Mesodermal cell (in vitro differentiated cells): ENCODE results near the gene AUTS2.

Experiments
- H3K27ac ChIP-seq: 2 replicates; pipeline ENCODE4 v1.7.0; 2013; ENCODE audit warnings: mild to moderate bottlenecking, low read depth, low read length, moderate library complexity; ENCODE audit not compliant: severe bottlenecking
- H3K36me3 ChIP-seq: 2 replicates; pipeline ENCODE4 v1.7.1; 2013; ENCODE audit warnings: mild to moderate bottlenecking, low read length, moderate library complexity; ENCODE audit not compliant: control insufficient read depth, insufficient read depth
- H3K4me1 ChIP-seq: one replicate; pipeline ENCODE4 v1.7.1; 2013; ENCODE audit warnings: mild to moderate bottlenecking, low read length; ENCODE audit not compliant: insufficient read depth, control insufficient read depth, poor library complexity, severe bottlenecking
- H3K4me3 ChIP-seq: 2 replicates; pipeline ENCODE4 v1.7.0; 2013; ENCODE audit warnings: low read length, control low read depth, mild to moderate bottlenecking; ENCODE audit not compliant: insufficient read depth, poor library complexity, severe bottlenecking; ENCODE audit errors: extremely low read depth
- H3K9me3 ChIP-seq: 2 replicates; pipeline ENCODE4 v1.7.1; 2013; ENCODE audit warnings: mild to moderate bottlenecking, low read length, moderate library complexity; ENCODE audit not compliant: control insufficient read depth
- WGBS, 2 experiments: methylation state at CpG; one replicate each; pipeline ENCODE4 v1.1.5; 2013; ENCODE audit warnings: missing lambda C conversion rate in 2 of 2; ENCODE audit not compliant: insufficient coverage in 2 of 2; 5-methylcytosine and 5-hydroxymethylcytosine counted together

Gene AUTS2

DNA sequence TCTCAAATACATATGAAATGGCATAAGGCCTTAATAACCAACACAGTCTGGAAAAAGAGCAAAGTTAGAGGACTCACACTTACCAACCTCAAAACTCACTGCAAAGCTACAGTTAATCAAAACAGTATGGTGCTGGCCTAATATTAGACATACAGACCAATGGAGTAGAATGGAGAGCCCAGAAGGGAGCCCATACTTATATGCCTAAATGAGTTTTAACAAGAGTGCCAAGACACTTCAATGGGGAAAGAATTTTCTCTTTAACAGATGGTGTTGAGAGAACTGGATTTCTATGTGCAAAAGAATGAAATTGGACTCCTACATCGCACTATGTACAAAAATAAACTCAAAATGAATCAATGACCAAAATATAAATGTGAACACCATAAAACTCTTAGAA is 522.6 kb downstream of the AUTS2 start:
- Histone ChIP-seq H3K36me3 (peaks cover 3% of the 10 kb centered on the region), H3K9me3 (peaks cover 3% of the 10 kb centered on the region), H3K27ac (no peak overlapping the region), H3K4me3 (no peak overlapping the region), H3K4me1 (no peaks in the 10 kb centered on the region)
- no CpG with 5 or more reads among the region's 1 CpG for WGBS, 2 experiments

DNA sequence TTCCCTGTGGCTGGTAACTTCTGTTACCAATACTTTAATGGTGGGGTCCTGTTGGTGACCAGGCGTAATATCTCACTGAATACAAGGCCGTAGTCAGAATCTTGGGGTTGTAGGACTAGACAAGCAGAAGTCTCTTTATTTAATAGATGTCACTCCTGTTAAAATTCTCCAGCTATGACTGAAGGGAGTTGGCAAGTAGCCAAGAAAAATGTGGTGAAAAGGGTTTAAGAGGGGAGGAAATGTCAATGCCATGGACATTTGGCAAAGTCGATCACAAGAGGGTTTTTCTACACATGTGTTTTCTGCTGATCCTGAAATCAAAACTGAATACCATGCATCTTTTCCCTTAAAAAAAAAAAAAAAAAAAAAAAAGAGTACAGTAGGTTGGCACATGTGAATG is 533.5 kb downstream of the AUTS2 start:
- H3K27ac ChIP-seq = no peak overlapping the region
- no CpG with 5 or more reads among the region's 3 CpGs for WGBS, 2 experiments
- H3K4me1 ChIP-seq = no peaks in the 10 kb centered on the region
- H3K9me3 ChIP-seq = no peaks in the 10 kb centered on the region
- H3K4me3 ChIP-seq = no peak overlapping the region
- H3K36me3 ChIP-seq = no peaks in the 10 kb centered on the region

DNA sequence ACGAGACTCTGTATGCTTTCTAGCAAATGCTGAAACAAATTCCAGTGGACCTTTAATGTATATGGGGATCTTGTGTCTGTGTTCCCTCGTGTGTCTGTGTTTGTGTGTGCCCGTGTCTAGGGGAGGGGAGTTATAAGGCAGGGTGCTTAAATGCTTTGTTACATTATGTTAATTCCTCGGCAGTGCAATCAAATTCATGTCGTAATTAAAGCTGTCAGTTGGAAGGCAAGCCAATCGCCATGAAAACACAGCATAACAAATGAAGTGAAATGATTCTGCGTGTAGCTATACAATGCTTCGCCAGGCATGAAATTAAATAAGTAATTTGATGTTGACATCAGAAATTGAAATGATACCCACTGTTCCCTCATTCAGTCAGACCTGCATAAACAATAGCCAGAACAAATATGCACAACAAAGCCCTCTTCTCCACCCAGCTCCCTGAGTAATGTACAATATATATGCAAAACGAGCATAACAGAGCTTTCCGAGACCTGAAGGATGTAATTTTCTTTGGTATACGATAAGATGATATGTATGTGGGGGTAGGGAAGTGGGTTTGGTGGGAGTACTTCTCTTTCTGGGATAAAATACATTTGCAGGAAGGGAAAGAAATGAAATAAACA is 534.1 kb downstream of the AUTS2 start:
- no peak overlapping the region for H3K27ac ChIP-seq
- no peaks in the 10 kb centered on the region for H3K4me1 ChIP-seq

DNA sequence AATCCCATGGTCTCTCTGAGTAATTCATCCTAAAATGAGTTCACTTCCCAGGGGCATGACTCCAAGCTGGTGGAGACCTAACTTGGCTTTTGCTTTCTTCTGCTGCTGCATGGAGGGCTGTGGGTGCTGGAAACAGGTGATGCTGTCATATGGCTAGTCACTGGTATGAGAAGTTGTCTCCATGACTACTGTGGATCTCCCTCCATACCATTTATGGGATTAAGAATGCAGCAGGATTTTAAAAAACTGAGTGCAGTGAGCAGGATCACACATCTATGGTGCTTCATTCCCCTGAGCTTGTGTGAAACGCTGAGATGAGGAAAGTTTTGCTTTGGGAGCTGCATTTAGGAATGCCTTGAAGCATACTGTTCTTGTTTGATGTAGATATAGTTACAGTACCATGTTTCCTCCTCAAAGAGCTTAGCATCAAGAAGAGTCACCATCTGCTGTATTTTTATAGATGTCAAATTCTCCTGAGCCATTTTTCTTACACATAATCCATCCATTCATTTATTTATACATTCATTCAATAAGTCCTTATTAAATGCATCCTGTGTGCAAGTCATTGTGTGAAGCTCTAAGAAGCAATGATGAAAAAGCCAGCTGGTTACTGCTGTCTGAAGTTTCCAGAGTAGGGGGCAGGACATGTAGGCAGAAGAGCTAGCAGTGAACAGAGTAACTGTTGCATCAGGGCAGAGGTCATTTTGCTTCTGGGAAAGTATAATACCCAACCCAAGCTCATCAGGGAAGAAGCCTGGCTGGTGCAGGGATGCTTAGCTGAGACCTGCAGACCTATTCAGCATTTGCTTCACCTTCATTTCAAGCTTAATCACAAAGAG is 534.8 kb downstream of the AUTS2 start:
- WGBS, 2 experiments = 71% methylated on average over 1 of the region's 1 CpG; no CpG with 5 or more reads in 1 of the 2 experiments
- H3K27ac ChIP-seq = no peak overlapping the region
- no peaks in the 10 kb centered on the region for H3K9me3 ChIP-seq
- no peaks in the 10 kb centered on the region for H3K4me1 ChIP-seq
- no peak overlapping the region for H3K4me3 ChIP-seq
- no peaks in the 10 kb centered on the region for H3K36me3 ChIP-seq

More for the DNA sequence above, 534.1 kb downstream of the AUTS2 start:
- no peak overlapping the region for H3K4me3 ChIP-seq
- no peaks in the 10 kb centered on the region for H3K36me3 ChIP-seq
- H3K9me3 ChIP-seq = no peaks in the 10 kb centered on the region
- 84 to 87% methylated on average over 9 to 10 of the region's 11 CpGs for WGBS, 2 experiments

DNA sequence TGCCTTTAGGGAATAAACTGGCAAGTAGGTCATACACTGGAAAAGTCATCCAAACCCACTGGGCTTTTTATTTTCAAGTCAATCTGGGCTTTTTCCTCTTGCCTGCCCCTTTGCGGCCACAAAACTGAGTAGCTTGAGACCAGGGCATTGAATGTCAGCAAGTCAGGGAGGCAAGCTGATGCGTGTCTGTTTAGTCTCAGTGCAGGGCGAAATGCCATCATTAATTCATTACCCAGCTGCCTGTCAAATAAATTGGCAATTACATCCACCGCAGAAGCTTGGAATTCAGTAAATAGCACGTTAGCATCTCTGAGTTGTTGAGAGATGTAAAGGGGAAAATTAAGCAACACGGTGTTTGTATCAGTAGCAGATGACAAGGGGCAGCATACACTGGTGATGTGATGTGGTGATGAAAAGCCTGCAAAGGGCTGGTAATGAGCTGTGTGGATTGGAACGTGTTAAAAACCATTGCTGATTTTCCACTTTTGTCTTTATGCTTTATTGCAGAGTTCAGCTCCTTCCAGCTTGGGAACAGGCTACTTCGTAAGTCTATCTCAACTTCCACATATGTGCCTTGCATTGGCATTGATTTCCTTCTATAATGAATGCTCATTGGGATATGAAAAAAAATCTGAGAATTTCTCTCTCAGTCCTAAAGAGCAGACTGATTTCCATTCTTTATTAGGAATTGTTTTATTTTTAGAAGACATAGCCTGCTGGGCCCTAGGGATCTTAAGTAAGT is 535.9 kb downstream of the AUTS2 start:
- no peaks in the 10 kb centered on the region for H3K36me3 ChIP-seq
- no peak overlapping the region for H3K27ac ChIP-seq
- H3K4me3 ChIP-seq = no peak overlapping the region
- no peaks in the 10 kb centered on the region for H3K9me3 ChIP-seq
- H3K4me1 ChIP-seq = no peaks in the 10 kb centered on the region
- WGBS, 2 experiments = 91 to 93% methylated on average over 5 to 7 of the region's 8 CpGs

DNA sequence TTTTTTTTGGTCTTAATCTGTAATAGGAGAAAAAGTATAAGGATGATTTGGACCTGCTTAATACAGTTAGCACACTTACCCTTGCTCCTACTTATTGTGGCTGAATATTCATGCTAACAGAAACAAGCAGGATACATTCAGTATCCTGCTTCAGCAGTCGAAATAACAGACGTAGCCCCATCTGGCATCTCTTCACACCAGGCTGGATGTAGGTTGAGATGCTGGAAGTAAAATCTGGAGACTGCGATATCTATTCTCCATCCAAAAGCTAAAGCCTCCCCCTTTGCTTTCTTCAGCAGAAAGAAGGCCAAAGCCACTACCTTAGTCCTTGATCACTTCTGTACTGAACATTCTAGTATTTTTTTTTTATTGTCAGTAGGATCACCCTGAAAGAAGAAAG is 537.4 kb downstream of the AUTS2 start:
- Histone ChIP-seq H3K9me3 (no peaks in the 10 kb centered on the region), H3K4me3 (no peak overlapping the region), H3K27ac (no peak overlapping the region), H3K36me3 (no peaks in the 10 kb centered on the region), H3K4me1 (no peaks in the 10 kb centered on the region)
- WGBS, 2 experiments = no CpG with 5 or more reads among the region's 3 CpGs

DNA sequence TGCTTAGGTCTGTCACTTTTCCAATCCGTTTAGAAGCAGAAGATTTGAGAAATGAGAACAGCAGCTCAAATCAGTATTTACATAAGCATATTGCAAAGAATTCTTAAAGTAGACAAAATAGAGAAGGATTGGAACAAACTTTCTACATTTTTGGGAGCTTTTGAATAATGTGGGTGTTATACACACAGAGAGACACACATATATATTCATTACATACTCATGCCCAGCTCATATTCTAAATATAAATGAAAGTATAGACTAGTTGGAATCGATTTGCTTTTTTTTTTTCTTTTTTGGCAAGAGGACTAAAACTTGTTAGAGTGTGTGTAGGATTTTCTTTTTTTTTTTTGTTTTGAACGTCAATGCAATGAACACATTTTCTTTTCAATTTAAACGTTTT is 538.9 kb downstream of the AUTS2 start:
- H3K4me1 ChIP-seq = no peaks in the 10 kb centered on the region
- H3K9me3 ChIP-seq = no peaks in the 10 kb centered on the region
- WGBS, 2 experiments = no CpG with 5 or more reads among the region's 4 CpGs
- no peaks in the 10 kb centered on the region for H3K36me3 ChIP-seq
- no peak overlapping the region for H3K4me3 ChIP-seq
- H3K27ac ChIP-seq = no peak overlapping the region

DNA sequence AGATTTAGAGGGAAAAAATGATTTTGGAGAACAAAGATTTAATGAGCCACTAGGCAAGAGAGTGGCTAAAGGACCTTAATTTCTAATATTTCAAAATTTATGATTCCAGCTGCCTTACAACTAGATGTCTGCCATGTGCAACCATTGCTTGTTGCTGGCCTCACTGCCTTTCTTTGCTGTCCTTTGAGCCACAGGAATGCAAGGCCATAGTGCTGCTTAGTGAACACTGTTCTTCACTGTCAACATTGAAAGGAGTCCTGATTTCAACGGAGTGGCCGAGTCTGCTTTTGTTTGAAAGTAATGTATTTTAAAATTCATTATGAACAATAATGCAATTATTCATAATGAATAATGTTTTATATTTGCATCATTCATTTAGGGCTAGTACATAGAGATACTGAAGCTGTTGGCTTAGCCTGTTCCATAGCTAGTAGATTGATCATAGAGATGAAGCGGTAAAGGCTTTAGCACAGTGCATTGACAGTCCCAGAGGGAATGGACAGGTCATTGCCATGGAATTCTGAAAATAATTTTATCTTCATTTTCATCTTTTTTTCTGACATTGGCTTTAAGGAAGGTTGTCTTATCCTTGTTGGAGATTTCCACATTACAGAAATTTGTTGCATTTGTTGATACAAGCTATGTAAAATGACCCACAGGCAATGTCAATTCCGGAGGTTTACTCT is 544.1 kb downstream of the AUTS2 start:
- H3K4me1 ChIP-seq = no peaks in the 10 kb centered on the region
- WGBS, 2 experiments = 89% methylated on average over 1 of the region's 4 CpGs; no CpG with 5 or more reads in 1 of the 2 experiments
- no peaks in the 10 kb centered on the region for H3K36me3 ChIP-seq
- no peak overlapping the region for H3K4me3 ChIP-seq
- no peak overlapping the region for H3K27ac ChIP-seq
- H3K9me3 ChIP-seq = no peaks in the 10 kb centered on the region

DNA sequence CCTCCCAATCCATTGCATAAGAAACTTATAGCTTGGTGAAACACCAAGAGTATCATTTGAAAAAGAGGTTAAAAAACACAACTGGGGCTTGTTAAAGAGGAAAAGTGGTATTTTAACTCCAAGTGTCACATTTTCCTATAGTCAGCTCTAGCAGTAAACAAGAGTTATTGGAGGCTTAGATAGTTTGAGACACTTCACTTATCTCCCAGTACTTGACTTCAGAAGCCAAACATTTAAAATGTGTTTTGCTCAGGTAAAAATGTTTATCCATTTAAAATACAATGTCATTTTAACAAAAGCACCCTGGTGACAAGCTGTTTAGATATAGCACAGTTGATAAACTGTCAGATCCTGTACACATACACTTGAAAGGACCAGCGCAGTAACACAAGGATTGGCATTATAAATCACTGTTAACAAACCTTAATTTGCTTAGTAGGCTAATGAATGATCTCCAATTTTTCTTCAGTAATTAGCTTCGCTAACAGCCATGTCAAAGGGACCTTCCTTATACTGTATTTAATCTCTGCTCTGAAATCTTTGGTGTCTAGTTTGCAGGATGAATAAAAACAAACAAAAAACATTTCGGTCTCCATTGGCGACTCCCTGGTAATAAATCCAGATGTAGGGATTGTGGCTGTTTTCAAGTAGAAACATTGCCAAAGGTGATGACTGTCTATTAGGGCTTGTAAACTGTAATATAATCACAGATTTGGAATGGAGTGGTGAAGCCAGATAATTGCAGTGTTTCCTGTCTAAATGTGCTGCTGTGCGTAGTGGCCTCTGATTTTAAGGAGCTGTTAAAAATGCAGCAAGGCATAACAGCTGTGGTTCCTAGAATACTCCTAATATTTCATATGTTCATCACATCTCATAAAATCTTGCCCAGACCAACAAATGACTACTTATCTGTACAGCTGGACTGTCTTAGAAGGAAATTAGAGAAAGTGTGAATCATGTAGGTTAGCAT is 545.1 kb downstream of the AUTS2 start:
- H3K9me3 ChIP-seq = no peaks in the 10 kb centered on the region
- no peak overlapping the region for H3K27ac ChIP-seq
- H3K4me1 ChIP-seq = no peaks in the 10 kb centered on the region
- WGBS, 2 experiments = 94 to 100% methylated on average over 2 to 3 of the region's 5 CpGs
- no peak overlapping the region for H3K4me3 ChIP-seq
- no peaks in the 10 kb centered on the region for H3K36me3 ChIP-seq
